PC-9 (cell line): ENCODE measurements around the gene RIPK3. TPM values are rescaled to one million over a fixed set of nuclear protein-coding genes. Genes with fewer than 3 reads are reported as not detected.

Experiments used
- BruUV-seq: library from RNA; stranded (reverse); fragments of 400-500 nt; replicated peaks from 2 replicates; lab custom pipeline; 2021; lab: Mats Ljungman, UMichigan
- CTCF ChIA-PET: fragments of 300-600 bp; sonication (Branson Sonifier 250); formaldehyde crosslinking; loops from one replicate; lab custom pipeline; 2022; ENCODE audit warnings: antibody characterized with exemption; lab: Charles Lee
- POLR2A ChIA-PET: fragments of 300-600 bp; sonication (Branson Sonifier 250); formaldehyde crosslinking; loops from one replicate; lab custom pipeline; 2022; ENCODE audit warnings: antibody characterized with exemption; ENCODE audit not compliant: unreplicated experiment; lab: Charles Lee
- DNase-seq, 2 experiments: peaks; one replicate each; pipeline versions ENCODE4 v3.0.0 to v3.0.0-alpha.2; 2015 to 2022; ENCODE audit warnings: mixed read lengths in 1 of 2
- H2AFZ ChIP-seq: fragments of 200-600 bp; sonication (generic); 2 replicates; pipeline ENCODE4 v1.8.1; 2017; ENCODE audit warnings: antibody characterized with exemption
- H3F3A ChIP-seq: fragments of 200-600 bp; sonication (generic); 2 replicates; pipeline ENCODE4 v1.8.1; 2017; ENCODE audit warnings: antibody characterized with exemption, mild to moderate bottlenecking, low read depth; ENCODE audit not compliant: insufficient read depth
- H3K27ac ChIP-seq: fragments of 200-600 bp; sonication (generic); 2 replicates; pipeline ENCODE4 v1.6.1; 2016; ENCODE audit warnings: mixed run types
- H3K27me3 ChIP-seq: fragments of 200-600 bp; sonication (generic); 2 replicates; pipeline ENCODE4 v1.6.1; 2016; ENCODE audit warnings: low read depth, mixed run types; ENCODE audit not compliant: insufficient read depth
- H3K36me3 ChIP-seq: fragments of 200-600 bp; sonication (generic); 2 replicates; pipeline ENCODE4 v1.6.1; 2016; ENCODE audit warnings: low read depth, mixed run types
- H3K4me1 ChIP-seq: fragments of 200-600 bp; sonication (generic); replicated peaks from 2 replicates; pipeline ENCODE4 v1.6.1; 2016; ENCODE audit warnings: mixed run types; ENCODE audit not compliant: insufficient read depth
- H3K4me2 ChIP-seq: fragments of 200-600 bp; sonication (generic); 2 replicates; pipeline ENCODE4 v1.6.1; 2017; ENCODE audit warnings: mixed run types
- H3K4me3 ChIP-seq: fragments of 200-600 bp; sonication (generic); 2 replicates; pipeline ENCODE4 v1.6.1; 2016; ENCODE audit warnings: mixed run types
- H3K79me2 ChIP-seq: fragments of 200-600 bp; sonication (generic); 2 replicates; pipeline ENCODE4 v1.6.1; 2017; ENCODE audit warnings: low read depth, mixed run types
- H3K9me2 ChIP-seq: fragments of 200-600 bp; sonication (generic); 2 replicates; pipeline ENCODE4 v1.8.1; 2017; ENCODE audit warnings: mild to moderate bottlenecking; ENCODE audit not compliant: insufficient read depth
- H3K9me3 ChIP-seq: fragments of 200-600 bp; sonication (generic); 2 replicates; pipeline ENCODE4 v1.8.1; 2016; ENCODE audit warnings: low read depth; ENCODE audit not compliant: insufficient read depth
- H4K20me1 ChIP-seq: fragments of 200-600 bp; sonication (generic); 2 replicates; pipeline ENCODE4 v1.8.1; 2017; ENCODE audit not compliant: insufficient read depth
- EZH2 ChIP-seq: fragments of 200-600 bp; sonication (generic); IDR thresholded peaks from 2 replicates; pipeline ENCODE4 v1.8.0; 2017; ENCODE audit warnings: antibody characterized with exemption, low read depth
- intact Hi-C: fragments of 100-400 bp; cut with micrococcal nuclease; formaldehyde crosslinking; loops from one replicate; pipeline ENCODE4 v1.10.0; 2022; ENCODE audit not compliant: unreplicated experiment
- total RNA-seq: library from RNA; stranded (reverse); gene quantifications from 2 replicates; pipeline ENCODE4 v1.2.3, GENCODE V29; 2021
- TF ChIP-seq, protein P1 (sequence below): fragments of 200-600 bp; sonication (generic); conservative IDR thresholded peaks from 2 replicates; pipeline ENCODE4 v1.6.1; 2017; ENCODE audit warnings: mixed run types, antibody characterized with exemption, mild to moderate bottlenecking, moderate library complexity

The RIPK3 gene
- total RNA-seq, 1 experiment from 2014 or later: 6.4 TPM

DNA sequence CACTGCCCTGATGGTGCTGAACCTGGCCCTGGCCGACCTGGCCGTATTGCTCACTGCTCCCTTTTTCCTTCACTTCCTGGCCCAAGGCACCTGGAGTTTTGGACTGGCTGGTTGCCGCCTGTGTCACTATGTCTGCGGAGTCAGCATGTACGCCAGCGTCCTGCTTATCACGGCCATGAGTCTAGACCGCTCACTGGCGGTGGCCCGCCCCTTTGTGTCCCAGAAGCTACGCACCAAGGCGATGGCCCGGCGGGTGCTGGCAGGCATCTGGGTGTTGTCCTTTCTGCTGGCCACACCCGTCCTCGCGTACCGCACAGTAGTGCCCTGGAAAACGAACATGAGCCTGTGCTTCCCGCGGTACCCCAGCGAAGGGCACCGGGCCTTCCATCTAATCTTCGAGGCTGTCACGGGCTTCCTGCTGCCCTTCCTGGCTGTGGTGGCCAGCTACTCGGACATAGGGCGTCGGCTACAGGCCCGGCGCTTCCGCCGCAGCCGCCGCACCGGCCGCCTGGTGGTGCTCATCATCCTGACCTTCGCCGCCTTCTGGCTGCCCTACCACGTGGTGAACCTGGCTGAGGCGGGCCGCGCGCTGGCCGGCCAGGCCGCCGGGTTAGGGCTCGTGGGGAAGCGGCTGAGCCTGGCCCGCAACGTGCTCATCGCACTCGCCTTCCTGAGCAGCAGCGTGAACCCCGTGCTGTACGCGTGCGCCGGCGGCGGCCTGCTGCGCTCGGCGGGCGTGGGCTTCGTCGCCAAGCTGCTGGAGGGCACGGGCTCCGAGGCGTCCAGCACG, 23.8 kb downstream of the RIPK3 start:
- H3K36me3 ChIP-seq: no peaks in the 10 kb centered on the region
- H3K9me3 ChIP-seq: no peaks in the 10 kb centered on the region
- no peak for DNase-seq
- no peak overlapping the region for H2AFZ ChIP-seq
- no peak overlapping the region for H3K27ac ChIP-seq
- no peaks in the 10 kb centered on the region; the same call in 1 of the 2 replicates for H3F3A ChIP-seq
- H3K4me3 ChIP-seq: no peak overlapping the region
- intact Hi-C loops: no loop called here
- no peaks in the 10 kb centered on the region for H3K9me2 ChIP-seq
- TF ChIP-seq, protein P1, sequence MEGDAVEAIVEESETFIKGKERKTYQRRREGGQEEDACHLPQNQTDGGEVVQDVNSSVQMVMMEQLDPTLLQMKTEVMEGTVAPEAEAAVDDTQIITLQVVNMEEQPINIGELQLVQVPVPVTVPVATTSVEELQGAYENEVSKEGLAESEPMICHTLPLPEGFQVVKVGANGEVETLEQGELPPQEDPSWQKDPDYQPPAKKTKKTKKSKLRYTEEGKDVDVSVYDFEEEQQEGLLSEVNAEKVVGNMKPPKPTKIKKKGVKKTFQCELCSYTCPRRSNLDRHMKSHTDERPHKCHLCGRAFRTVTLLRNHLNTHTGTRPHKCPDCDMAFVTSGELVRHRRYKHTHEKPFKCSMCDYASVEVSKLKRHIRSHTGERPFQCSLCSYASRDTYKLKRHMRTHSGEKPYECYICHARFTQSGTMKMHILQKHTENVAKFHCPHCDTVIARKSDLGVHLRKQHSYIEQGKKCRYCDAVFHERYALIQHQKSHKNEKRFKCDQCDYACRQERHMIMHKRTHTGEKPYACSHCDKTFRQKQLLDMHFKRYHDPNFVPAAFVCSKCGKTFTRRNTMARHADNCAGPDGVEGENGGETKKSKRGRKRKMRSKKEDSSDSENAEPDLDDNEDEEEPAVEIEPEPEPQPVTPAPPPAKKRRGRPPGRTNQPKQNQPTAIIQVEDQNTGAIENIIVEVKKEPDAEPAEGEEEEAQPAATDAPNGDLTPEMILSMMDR: no peak
- TF ChIP-seq EZH2: no peak
- H4K20me1 ChIP-seq: no peaks in the 10 kb centered on the region
- ChIA-PET CTCF (no interaction called here), POLR2A (no interaction called here)
- no peaks in the 10 kb centered on the region for H3K27me3 ChIP-seq
- no TSS peak for BruUV-seq
- H3K79me2 ChIP-seq: no peaks in the 10 kb centered on the region
- H3K4me1 ChIP-seq: no peaks in the 10 kb centered on the region
- no peak overlapping the region for H3K4me2 ChIP-seq

DNA sequence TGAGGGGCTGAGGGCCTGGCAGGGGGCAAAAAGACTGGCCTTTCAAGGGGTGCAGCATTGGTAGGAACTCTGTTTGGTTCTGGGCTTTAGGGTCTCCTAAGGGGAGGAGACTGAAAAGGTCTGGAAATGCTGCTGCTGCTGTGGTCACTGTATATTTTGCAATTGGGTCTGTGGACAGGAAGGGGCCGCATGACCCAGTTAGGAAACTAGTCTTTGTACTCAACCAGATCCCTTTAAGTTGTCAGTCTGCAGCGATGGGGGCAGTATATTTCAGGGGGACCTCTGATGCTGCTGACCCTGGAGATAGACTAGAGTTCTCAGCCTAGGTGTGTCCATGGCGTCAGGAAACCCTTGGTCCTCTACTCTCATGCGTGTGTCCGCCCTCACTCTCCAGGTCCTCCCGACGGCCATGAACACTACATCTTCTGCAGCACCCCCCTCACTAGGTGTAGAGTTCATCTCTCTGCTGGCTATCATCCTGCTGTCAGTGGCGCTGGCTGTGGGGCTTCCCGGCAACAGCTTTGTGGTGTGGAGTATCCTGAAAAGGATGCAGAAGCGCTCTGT, 24.5 kb downstream of the RIPK3 start:
- H3K9me3 ChIP-seq: no peaks in the 10 kb centered on the region
- TF ChIP-seq, protein P1: no peak
- TF ChIP-seq EZH2: no peak
- H3F3A ChIP-seq: no peaks in the 10 kb centered on the region; the same call in 1 of the 2 replicates
- DNase-seq: no peak
- no peaks in the 10 kb centered on the region for H3K27me3 ChIP-seq
- no peaks in the 10 kb centered on the region for H3K9me2 ChIP-seq
- H4K20me1 ChIP-seq: no peaks in the 10 kb centered on the region
- no peaks in the 10 kb centered on the region for H3K4me1 ChIP-seq
- no TSS peak for BruUV-seq
- H3K4me3 ChIP-seq: no peak overlapping the region
- no peaks in the 10 kb centered on the region for H3K79me2 ChIP-seq
- ChIA-PET POLR2A (no interaction called here), CTCF (no interaction called here)
- intact Hi-C loops: no loop called here
- H3K27ac ChIP-seq: no peak overlapping the region
- no peak overlapping the region for H3K4me2 ChIP-seq
- H2AFZ ChIP-seq: no peak overlapping the region
- no peaks in the 10 kb centered on the region for H3K36me3 ChIP-seq

DNA sequence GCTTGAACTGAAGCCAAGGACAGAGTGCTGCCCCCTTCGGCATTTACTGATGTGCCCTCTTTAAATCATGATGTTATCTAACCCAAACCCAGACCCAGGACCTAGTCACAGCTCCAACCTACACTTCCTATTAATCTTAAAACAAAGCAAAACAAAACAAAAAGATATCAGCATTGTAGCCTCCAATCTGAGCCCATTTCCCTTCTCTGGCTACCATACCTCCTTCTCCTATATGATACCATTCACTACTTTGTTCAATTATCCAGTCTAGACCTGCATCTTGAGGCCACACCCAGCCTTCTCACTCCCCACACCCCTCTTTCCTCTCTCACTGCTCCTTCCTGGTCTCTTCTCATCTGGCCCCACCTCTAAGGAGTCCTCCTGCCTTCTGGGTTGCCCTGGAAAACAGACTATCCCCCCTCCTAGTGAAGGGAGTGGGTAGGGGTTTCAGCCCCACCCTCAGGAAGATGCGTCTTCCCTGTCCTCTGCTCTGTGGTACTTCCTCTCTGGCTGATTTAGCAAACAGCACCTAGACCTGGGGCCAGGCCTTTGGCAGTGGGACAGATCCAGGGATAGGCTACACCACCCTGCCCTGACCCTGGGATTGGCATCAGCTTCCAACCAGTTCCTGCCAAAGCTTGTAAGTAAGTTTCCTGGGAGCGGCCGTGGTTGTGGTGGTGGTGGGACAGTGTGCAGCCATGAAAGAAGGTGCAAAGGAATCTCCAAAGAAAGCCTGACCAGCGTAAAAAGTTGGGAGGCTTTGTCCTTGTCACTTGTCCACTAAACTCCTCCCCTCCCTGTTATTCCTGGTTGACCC, 25.2 kb downstream of the RIPK3 start:
- Histone ChIP-seq H3K9me3 (no peaks in the 10 kb centered on the region), H3K4me2 (no peak overlapping the region), H3K4me1 (no peaks in the 10 kb centered on the region), H3K27me3 (no peaks in the 10 kb centered on the region), H2AFZ (no peak overlapping the region), H3K4me3 (no peak overlapping the region), H4K20me1 (no peaks in the 10 kb centered on the region), H3K9me2 (no peaks in the 10 kb centered on the region), H3F3A (no peaks in the 10 kb centered on the region; the same call in 1 of the 2 replicates), H3K79me2 (no peaks in the 10 kb centered on the region), H3K36me3 (no peaks in the 10 kb centered on the region), H3K27ac (no peak overlapping the region)
- ChIA-PET POLR2A (interaction anchor here (0.7 kb wide), 1 partner anchor 101 kb away, joined by 4 read pairs; no protein-coding TSS in a partner anchor), CTCF (no interaction called here)
- intact Hi-C loops: no loop called here
- no peak for DNase-seq
- TF ChIP-seq, protein P1: no peak
- TF ChIP-seq EZH2: no peak
- no TSS peak for BruUV-seq
